GM21447 (cell line): ENCODE measurements around the gene MAP1LC3B2.
A peak's percentile ranks its signal among the peaks of the same experiment; 100 is the strongest.

Source experiments
- ATAC-seq: cut with Tn5 transposase; IDR thresholded peaks from one replicate; pipeline ENCODE4 v1.9.1; 2021; ENCODE audit not compliant: unreplicated experiment

Gene MAP1LC3B2

DNA sequence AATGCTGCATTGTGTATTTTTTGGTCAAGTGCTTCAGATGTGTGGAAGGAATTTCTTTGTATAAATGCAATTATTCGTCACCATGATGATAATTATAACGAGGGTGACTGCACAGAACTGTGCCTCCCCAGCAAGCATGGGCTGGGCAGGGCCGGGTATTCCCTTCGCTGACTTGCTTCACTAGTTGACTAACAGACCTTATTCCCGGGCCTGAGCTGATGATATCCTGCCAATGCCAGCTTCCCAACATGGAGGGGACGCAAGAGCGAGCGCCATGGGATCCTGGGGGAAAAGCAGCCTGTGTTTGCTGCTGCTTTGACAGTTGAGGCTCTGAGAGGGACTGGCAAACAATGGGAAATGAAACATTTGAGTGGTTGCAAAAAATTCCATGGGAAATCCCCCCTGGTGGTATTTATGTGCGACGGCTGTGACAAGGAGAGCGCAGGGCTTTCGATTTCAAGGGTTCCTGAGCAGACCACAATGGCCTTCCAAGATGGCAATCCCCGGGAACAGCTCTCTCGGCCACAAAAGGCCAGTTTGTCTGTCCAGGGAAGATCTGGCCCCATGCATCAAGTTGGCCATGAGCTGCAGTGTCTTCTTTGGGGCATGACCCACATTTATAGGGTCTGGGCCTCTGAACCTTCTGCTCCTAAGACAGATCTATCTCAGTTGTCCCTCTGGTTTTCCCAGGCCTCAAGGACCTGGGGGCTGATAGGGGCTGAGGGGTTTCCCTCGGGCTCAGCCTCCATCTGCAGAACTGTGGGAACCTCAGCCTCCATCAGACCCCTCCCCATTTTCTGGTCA, 21.9 kb upstream of the MAP1LC3B2 start:
- ATAC-seq: peak; percentile 35

DNA sequence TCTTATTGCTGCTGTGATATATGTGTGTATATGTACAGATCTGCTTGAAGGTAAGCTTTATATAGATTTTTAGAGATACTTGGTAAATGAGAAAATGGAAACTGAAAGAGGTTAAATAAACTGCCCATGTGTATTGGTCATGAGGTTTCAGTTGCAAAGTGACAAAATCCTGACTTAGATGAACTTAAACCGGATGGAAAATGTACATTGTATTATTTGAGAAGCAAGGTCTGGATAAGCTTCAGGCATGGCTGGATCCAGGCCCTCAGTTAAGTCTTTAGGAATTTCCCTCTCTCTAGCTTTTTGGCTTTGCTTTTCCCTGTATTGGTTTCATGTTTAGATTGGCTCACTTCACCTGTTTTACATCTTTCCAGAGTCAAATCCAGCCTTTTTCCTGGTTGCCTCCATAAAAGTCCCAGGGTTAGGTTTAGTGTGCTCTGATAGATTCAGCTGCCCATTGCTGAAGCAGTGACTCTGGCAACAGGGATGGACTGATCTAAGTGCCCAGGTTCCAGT, 21.0 kb upstream of the MAP1LC3B2 start:
- ATAC-seq: peak; percentile 58

- ATAC-seq: no peak
Observed at GRCh38 chr12:116538682-116539305, 20.4 kb upstream of the MAP1LC3B2 start.

GRCh38 chr12:116539361-116539771, 19.8 kb upstream of the MAP1LC3B2 start:
- no peak for ATAC-seq

GRCh38 chr12:116539905-116540482, 19.2 kb upstream of the MAP1LC3B2 start:
- no peak for ATAC-seq

- ATAC-seq: no peak
Observed at GRCh38 chr12:116540622-116541152, 18.5 kb upstream of the MAP1LC3B2 start.

DNA sequence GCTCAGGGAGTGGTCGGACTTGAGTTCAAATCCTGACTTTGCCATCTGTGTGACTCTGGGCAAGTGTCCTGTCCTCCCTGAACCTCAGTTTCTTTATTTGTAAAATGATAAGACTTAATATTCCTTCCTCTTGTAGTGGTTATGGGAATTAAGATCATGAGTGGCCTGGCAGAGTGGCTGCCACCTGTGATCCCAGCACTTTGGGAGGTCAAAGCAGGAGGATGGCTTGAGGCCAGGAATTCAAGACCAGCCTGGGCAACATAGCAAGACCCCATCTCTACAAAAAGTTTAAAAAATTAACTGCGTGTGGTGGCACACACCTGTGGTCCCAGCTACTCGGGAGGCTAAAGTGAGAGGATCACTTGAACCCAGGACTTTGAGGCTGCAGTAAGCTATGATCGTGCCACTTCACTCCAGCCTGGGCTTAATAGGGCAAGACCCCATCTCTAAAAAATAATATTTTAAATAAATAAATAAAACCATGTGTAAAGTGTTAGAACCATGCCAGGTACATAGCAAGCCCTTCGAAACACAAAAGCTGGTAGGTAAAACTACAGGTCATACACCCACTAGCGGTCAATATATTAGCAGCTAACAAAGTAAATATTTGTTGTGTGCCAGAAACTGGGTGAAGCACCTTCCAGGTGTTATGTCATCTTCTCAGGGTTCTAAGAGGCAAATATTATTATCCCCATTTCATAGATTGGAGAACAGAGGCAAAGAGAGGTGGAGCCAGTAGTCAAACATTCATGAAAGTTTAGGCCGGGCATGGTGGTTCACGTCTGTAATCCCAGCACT, 17.4 kb upstream of the MAP1LC3B2 start:
- no peak for ATAC-seq

DNA sequence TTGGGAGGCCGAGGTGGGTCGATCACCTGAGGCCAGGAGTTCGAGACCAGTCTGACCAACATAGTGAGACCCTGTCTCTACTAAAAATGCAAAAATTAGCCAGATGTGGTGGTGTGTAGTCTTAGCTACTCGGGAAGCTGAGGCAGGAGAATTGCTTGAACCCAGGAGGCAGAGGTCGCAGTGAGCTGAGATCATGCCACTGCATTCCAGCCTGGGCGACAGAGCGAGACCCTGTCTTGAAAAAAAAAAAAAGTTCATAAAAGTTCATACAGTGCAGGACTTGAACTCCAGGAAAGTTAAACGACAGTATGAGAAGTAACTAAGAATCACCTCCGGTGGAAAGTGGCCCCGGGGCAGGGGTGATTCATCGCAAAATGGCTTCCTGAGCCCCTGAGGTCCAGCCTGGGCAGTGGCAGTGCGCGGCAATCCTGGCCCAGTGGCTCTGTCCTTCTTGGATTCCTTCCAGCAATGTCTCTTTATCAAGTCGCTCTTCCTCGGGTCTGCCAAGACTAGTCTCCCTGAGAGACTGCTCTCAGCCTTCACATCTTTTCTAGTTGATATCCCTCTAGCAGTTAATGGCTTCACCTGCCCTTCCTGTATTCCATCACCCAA, 16.7 kb upstream of the MAP1LC3B2 start:
- no peak for ATAC-seq

DNA sequence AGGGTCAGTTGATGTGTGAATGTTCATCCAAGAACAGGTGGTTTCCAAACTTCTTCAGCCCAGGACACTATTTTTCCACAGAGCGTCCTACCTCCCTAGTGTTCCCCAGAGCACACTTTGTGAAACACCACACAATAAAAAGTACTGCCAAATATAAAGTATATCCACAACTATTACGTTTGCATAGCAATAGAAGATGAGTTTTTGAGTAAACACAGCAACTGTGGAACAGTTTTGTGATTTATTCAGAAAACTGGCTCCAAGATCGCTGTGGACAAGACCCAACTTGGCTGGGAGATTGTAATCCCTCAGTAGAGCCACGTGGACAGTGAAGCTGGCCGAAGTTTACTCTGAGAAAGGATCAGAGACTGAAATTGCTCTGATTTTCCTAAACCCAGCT, 14.5 kb upstream of the MAP1LC3B2 start:
- no peak for ATAC-seq

DNA sequence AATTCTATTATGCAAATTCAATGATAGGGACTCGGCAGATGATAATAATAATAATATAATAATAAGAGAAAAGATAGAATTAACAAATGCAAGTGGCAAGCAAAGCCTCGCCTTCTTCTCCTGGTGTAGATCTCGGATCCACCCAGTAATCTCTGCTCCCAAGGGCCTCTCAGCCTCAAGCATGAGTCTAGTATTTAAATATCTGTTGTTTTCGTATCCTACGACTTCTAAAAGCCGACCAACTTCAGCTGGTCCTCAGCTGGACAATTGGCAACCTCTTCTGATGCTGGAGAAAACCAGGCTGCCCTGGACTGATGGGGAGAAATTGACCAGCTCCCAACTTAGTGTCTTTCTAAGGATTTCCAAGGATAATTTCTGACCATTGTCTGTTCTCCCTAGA, 14.0 kb upstream of the MAP1LC3B2 start:
- ATAC-seq: no peak

DNA sequence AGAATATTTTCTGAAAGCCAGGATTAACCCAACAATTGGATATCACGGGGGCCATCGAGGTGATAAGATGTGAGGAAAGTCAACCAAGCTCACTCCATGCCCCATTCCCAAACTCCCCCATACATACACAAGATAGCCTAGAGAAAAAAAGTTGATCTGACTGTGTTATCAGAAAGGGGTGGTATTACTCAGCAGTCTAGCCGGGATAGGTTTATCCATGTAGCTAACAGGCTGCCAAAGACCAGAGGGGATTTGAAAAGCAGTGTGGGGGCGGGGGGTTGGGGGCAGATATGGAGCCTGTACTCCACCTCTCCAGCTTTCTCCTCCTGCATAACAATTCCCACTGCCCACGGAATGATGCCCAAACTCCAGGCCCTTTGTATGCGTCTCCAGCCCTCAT, 13.2 kb upstream of the MAP1LC3B2 start:
- no peak for ATAC-seq

DNA sequence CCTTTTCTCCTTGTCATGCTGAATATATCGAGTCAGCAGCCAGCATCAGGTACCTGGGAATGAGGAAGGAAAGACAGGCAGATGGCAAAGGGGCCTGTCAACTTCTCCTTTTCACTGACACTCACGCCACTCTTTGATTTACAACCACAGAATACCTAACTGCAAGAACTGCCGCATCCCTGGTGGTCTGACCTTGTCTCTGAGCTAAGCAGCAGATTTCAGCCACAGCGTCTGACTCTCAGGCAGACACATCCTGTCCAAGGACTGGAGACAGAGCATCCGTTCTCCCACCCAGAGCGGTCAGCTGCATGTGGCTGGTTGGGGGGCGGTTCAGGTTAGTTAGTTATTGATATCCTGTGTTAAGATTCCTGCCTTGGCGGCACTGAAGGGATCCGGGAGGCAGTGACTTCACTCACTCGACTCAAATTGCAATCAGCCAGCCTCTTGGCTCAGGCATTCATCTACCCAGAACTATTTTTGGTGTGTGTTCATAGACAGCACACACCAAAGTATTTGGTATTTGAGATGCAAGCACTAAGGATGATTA, 11.2 kb upstream of the MAP1LC3B2 start:
- peak; percentile 96 for ATAC-seq

GRCh38 chr12:116549993-116550392, 9.2 kb upstream of the MAP1LC3B2 start:
- no peak for ATAC-seq

DNA sequence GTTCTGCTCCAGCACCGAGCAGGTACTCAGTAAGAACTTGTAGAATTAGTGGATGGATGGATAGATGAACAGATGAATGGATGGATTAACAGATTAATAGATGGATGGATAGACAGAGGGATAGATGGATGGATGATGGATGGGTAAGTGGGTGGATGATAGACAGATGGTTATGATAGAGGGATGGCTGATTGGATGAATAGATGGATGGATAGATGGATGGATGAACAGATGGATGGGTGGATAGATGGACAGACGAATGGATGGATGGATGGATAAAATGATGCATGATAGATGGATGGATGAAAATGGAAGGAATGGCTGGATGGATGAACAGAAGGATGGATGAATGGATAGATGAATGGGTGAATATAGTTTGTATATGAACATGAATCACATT, 8.0 kb upstream of the MAP1LC3B2 start:
- no peak for ATAC-seq

DNA sequence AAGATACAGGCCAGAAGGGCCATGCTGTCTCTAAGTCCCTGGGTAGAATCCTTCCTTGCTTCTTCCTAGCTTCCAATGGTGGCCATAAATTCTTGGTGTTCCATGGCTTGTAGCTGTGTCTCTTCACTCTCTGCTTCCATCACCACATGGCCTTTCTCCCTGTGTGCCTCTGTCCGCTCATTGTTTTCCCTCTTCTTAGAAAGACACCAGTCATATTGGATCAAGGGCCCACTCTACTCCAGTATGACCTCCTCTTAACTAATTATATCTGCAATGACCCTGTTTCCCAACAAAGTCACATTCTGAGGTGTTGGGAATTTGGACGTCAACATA, 7.6 kb upstream of the MAP1LC3B2 start:
- no peak for ATAC-seq

DNA sequence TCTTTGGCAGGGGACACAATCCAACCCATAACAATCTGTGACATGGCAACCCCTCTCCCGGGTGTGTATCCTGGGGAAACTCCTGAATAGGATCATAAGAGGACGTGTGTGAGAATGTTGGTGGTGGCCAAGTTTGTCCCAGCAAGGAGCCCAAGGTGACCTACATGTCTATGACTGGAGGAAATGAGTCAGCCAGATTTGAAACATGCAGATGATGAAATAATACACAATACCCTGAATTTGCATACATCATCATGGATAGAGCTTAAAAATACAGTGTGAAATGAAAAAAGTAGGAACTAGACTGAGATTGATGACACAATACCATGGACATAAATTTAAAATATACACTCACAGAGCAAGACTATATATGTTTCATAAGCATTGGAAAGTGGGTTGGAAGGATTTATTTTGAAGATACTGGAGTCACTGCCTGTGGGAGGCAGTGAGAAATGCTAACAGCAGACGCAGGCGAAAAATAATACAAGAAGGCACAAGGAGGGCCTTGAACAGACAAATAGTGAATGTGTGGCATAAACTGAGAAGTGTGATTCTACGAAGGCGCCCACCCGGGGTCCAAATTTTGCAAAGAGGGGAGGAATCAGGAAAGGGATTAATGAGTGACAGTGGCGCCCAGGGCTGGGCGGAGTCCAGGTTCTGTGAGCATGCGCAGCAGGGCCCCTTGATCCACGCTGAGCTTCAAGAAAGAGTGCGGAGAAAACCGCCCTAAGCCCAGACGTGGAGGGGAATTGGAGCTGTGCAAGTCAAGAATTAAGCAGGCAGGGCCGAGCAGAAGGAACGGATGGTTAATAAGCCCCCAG, 7.0 kb upstream of the MAP1LC3B2 start:
- no peak for ATAC-seq

DNA sequence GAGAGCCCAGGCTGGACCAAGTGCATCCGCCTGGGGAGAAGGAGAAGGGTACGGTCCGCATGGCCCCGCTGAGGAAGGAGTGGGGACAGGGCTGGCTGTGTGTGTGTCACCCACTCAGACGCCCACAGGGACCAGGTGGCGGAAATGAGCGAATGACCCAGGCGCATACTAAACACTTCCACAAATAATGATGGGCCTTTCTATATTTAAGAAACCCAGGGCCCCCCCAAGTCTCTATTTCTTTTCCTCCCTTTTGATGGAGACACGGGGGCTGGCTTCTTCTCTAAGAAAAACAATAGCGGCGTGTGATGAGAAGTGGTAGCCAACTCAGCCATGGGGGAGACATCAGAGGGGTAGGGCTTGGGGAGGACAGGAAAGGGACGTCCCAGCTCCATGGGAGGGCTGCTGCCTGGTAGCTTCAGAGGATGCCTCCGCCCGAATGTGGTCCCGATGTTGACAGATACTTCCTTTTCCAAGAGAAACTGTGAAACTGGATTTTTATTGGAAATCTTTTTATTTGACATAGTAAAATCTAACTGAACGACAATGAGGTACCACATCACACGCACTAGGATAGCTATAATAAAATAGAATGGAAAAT, 6.3 kb upstream of the MAP1LC3B2 start:
- ATAC-seq: no peak

- no peak for ATAC-seq
Observed at GRCh38 chr12:116556356-116556952, 2.7 kb upstream of the MAP1LC3B2 start.
